HAP-1 (cell line): ENCODE results near the gene ZNF823.

Experiments used
- DNase-seq, 2 experiments: peaks; one replicate each; pipeline ENCODE4 v3.0.0-alpha.2; 2016 to 2020; ENCODE audit warnings: low spot score in 2 of 2
- H3K27me3 ChIP-seq: fragments of 250-450 bp; sonication (Bioruptor Pico); 2 replicates; pipeline ENCODE4 v1.5.1; 2020; ENCODE audit warnings: low read depth, mild to moderate bottlenecking, moderate library complexity
- H3K36me3 ChIP-seq: fragments of 250-450 bp; sonication (Bioruptor Pico); replicated peaks from 2 replicates; pipeline ENCODE4 v1.5.1; 2020; ENCODE audit warnings: mild to moderate bottlenecking
- H3K4me1 ChIP-seq: fragments of 250-450 bp; sonication (Bioruptor Pico); 2 replicates; pipeline ENCODE4 v1.5.1; 2020; ENCODE audit warnings: mild to moderate bottlenecking
- H3K4me3 ChIP-seq: fragments of 250-450 bp; sonication (Bioruptor Pico); 2 replicates; pipeline ENCODE4 v1.5.1; 2020; ENCODE audit warnings: mild to moderate bottlenecking, moderate library complexity
- H3K9me3 ChIP-seq: fragments of 250-450 bp; sonication (Bioruptor Pico); 2 replicates; pipeline ENCODE4 v1.5.1; 2020; ENCODE audit warnings: mild to moderate bottlenecking, moderate library complexity
- in situ Hi-C: fragments of 300-500 bp; cut with MboI; formaldehyde crosslinking; loops from 3 replicates; pipeline ENCODE4 v1.14.3; 2020; ENCODE audit warnings: low sequenced_read_pairs, inconsistent platforms, mixed read lengths

The ZNF823 gene

DNA sequence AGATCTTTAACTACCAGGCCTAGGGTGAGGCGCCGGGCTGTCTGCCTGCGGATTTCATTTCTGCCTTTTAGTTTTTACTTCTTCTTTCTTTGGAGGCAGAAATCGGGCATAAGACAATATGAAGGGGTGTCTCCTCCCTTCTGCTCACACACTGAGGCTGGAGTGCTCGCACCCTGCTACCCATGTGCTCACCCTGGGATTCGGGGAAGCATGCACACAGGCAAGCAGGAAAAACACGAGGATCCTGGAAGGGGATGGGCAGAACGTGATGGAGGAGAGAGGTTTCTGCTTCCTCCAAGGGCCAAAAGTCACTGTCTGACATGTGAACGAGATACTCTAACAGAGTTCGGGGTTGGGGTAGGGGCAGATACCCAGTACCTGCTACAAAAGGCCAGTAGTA lies 28.4 kb downstream of the ZNF823 start:
- H3K4me3 ChIP-seq = no peak overlapping the region
- no peak for DNase-seq
- no peaks in the 10 kb centered on the region for H3K27me3 ChIP-seq
- H3K4me1 ChIP-seq = no peaks in the 10 kb centered on the region
- no peaks in the 10 kb centered on the region for H3K36me3 ChIP-seq
- 0 out of 2 replicates have a peak, but pooled peaks cover 3% of the 10 kb centered on the region for H3K9me3 ChIP-seq
- in situ Hi-C loops = no loop called here

DNA sequence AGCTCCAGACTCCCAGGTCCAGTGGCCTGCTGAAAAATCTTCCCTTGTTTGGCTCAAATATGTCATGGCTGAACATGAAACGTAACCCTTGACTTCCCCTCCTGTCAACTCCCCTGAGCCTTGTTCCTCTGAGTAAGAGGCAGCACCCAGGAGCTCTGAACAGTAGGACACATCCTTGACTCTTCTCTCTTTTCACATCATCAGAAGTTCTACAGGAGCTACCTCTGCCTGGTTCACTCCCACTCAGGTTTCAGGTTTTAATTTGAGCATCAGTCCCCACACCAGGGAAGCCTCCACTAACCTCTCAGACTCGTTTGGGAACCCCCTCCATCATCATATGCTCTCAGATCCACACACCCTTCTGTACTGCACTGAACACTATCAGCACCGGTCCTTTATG lies 30.3 kb downstream of the ZNF823 start:
- 0 out of 2 replicates have a peak, but pooled peaks cover 3% of the 10 kb centered on the region for H3K9me3 ChIP-seq
- H3K36me3 ChIP-seq = no peaks in the 10 kb centered on the region
- H3K27me3 ChIP-seq = no peaks in the 10 kb centered on the region
- no peak overlapping the region for H3K4me3 ChIP-seq
- in situ Hi-C loops = no loop called here
- no peak for DNase-seq
- no peaks in the 10 kb centered on the region for H3K4me1 ChIP-seq

DNA sequence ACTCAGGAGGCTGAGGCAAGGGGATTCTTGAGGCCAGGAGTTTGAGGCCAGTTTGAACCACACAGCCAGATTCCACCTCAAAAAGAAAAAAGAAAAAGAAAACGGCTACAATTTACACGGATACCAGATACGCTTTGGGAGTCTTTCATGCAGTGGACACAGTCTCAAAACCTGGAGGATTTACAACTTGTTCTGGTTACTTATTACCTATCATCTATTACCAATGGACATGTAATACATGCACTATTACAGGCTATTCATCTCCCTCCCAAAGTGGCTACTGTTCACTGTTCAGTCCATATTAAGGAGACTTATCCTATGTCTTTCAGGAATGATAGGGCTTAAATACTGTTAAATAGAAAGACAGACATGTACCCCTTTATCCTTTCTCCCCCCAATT lies 33.3 kb downstream of the ZNF823 start:
- DNase-seq = no peak
- Histone ChIP-seq H3K9me3 (no peaks in the 10 kb centered on the region), H3K36me3 (no peaks in the 10 kb centered on the region), H3K4me1 (no peaks in the 10 kb centered on the region), H3K4me3 (no peak overlapping the region), H3K27me3 (no peaks in the 10 kb centered on the region)
- in situ Hi-C loops = no loop called here

DNA sequence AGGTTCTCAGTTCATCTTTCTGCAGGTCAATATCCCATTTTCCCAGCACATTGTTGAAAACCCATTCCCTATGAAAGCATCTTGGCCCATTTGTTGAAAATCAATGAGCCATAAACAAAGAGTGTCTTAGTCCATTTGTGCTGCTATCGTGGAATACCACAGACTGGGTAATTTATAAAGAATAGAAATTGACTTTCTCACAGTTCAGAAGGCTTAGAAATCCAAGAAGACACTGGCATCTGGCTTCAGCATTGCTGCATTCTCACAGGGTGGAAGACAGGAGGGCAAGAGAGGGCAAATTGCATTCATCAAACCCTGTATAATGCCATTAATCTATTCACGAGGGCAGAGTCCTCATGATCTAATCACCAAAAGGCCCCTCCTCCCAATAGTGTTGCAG lies 34.1 kb downstream of the ZNF823 start:
- Histone ChIP-seq H3K9me3 (no peaks in the 10 kb centered on the region), H3K4me1 (no peaks in the 10 kb centered on the region), H3K27me3 (no peaks in the 10 kb centered on the region), H3K4me3 (no peak overlapping the region), H3K36me3 (no peaks in the 10 kb centered on the region)
- no peak for DNase-seq
- in situ Hi-C loops = no loop called here

GRCh38 chr19:11699931-11700794 lies 38.6 kb downstream of the ZNF823 start:
- H3K36me3 ChIP-seq = no peaks in the 10 kb centered on the region
- in situ Hi-C loops = no loop called here

GRCh38 chr19:11698231-11698630 lies 40.5 kb downstream of the ZNF823 start:
- no peak overlapping the region for H3K4me3 ChIP-seq
- DNase-seq = no peak
- peaks cover 4% of the 10 kb centered on the region for H3K9me3 ChIP-seq
- H3K4me1 ChIP-seq = peaks cover 3% of the 10 kb centered on the region; the same call in 1 of the 2 replicates
- in situ Hi-C loops = no loop called here
- H3K36me3 ChIP-seq = no peaks in the 10 kb centered on the region
- no peaks in the 10 kb centered on the region for H3K27me3 ChIP-seq

More at GRCh38 chr19:11699931-11700794, 38.6 kb downstream of the ZNF823 start:
- peaks cover 1% of the 10 kb centered on the region; the same call in 1 of the 2 replicates for H3K9me3 ChIP-seq
- DNase-seq = peak in 1 of 2 experiments; percentile 23
- H3K4me1 ChIP-seq = peaks cover under 1% of the 10 kb centered on the region; the same call in 1 of the 2 replicates
- H3K4me3 ChIP-seq = no peak overlapping the region
- no peaks in the 10 kb centered on the region for H3K27me3 ChIP-seq

DNA sequence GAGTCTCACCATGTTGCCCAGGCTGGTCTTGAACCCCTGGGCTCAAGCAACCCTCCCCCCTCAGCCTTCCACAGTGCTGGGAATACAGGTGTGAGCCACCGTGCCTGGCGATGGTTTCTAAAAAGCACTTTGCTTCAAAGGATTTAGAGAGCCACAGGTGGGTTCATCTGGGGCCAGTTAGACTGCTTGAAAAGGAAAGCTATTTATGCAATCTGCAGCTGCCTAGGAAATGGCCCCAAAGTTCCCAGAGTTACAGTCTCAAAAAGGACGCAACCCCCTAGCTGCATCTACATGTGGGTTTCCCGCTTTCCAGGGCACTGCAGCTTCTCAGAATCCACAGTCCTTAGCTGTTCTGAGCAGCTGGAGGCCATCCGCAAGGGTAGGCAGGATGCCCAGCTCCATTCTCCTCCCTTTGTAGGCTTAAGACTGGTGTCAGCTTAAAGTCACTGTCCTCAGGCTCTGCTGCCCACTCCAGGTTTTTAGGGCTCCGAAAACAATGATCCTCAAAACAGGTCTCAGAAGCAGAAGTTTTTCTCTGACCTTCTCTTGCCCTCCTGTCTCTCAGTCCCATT lies 41.4 kb downstream of the ZNF823 start:
- Histone ChIP-seq H3K27me3 (no peaks in the 10 kb centered on the region), H3K9me3 (peaks cover 11% of the 10 kb centered on the region), H3K4me3 (no peak overlapping the region), H3K4me1 (peaks cover 3% of the 10 kb centered on the region; the same call in 1 of the 2 replicates), H3K36me3 (no peaks in the 10 kb centered on the region)
- in situ Hi-C loops = no loop called here
- no peak for DNase-seq

GRCh38 chr19:11694533-11695439 lies 44.0 kb downstream of the ZNF823 start:
- Histone ChIP-seq H3K36me3 (no peaks in the 10 kb centered on the region), H3K9me3 (peaks cover 19% of the 10 kb centered on the region), H3K27me3 (no peaks in the 10 kb centered on the region), H3K4me3 (peak overlapping the region; percentile 68), H3K4me1 (peaks cover 3% of the 10 kb centered on the region; the same call in 1 of the 2 replicates)
- in situ Hi-C loops = no loop called here
- DNase-seq = peak; percentile 89 to 97

GRCh38 chr19:11693505-11694499 lies 44.9 kb downstream of the ZNF823 start:
- H3K4me3 ChIP-seq = peak overlapping the region; percentile 68

DNA sequence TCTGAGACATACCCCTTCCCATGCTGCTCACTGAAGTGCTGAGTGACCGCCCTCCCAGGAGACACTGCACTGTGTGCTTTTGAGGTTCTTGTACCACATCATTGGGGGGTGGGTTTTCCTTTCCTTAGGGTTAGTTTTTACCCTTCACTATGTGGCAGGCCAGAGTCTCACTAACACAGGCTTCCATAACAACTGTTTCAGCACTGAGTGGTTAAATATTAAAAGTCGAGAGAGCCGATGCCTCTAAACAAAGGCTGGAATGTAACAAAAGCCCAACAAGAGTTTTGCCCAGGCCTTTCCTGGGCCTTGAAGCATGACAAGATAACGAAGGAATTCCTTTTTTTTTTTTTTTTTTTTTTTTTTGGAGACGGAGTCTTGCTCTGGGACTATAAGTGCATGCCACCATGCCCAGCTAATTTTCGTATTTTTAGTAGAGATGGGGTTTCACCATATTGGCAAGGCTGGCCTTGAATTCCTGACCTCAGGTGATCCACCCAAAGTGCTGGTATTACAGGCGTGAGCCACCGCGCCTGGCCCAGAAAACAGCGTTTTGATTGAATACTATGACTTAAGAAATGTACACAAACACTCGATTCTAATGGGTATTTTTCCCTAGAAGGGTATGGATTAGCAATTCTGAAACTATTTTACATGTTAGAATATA lies 46.5 kb downstream of the ZNF823 start:
- Histone ChIP-seq H3K9me3 (peaks cover 22% of the 10 kb centered on the region), H3K27me3 (no peaks in the 10 kb centered on the region), H3K4me1 (peaks cover 3% of the 10 kb centered on the region; the same call in 1 of the 2 replicates), H3K4me3 (no peak overlapping the region), H3K36me3 (no peaks in the 10 kb centered on the region)
- DNase-seq = no peak
- in situ Hi-C loops = no loop called here

More at GRCh38 chr19:11693505-11694499, 44.9 kb downstream of the ZNF823 start:
- peak; percentile 43 to 56 for DNase-seq
- in situ Hi-C loops = no loop called here
- Histone ChIP-seq H3K9me3 (peaks cover 19% of the 10 kb centered on the region), H3K27me3 (no peaks in the 10 kb centered on the region), H3K4me1 (peaks cover 3% of the 10 kb centered on the region; the same call in 1 of the 2 replicates), H3K36me3 (no peaks in the 10 kb centered on the region)

DNA sequence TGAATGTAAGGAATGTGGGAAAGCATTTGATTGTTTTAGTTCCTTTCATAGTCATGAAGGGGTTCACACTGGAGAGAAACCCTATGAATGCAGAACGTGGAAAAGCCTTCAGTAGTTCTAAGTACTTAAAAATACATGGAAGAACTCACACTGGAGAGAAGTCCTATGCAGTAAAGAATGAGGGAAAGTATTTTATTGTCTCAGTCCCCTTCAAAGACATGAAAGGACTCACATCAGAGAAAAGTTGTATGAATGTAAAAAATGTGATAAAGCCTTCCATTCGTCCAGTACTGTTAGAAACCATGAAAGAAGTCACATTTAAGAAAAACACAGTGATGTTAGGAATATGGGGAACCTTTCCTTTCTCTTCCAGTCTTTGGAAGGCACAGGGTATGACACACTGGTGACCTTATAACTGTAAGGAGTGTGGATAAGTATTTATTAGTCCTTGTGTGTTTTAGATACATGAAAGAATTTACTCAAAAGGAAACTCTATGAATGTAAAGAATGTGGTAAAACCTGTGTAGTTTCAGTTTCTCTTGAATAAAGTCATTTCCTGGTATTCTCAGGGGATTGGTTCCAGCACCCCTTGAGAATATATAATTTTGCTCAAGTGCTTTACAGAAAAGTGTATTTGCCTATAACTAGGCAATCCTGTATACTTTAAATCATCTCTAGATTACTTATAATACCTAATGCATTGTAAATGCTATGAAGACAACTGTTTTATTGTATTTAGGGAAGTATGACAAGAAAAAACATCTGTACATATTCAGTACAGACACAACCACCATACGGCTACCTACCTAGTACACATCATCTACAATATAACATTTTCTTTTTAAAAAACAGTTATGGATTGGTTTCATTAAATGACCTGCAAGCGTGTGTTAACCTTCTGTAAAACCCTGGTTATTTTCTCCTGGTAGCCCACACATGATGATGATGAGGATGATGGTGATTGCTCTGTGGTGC lies 52.8 kb downstream of the ZNF823 start:
- in situ Hi-C loops = no loop called here
- Histone ChIP-seq H3K27me3 (no peaks in the 10 kb centered on the region), H3K4me1 (no peaks in the 10 kb centered on the region), H3K36me3 (peaks cover 4% of the 10 kb centered on the region; the same call in 1 of the 2 replicates), H3K9me3 (peaks cover 26% of the 10 kb centered on the region), H3K4me3 (no peak overlapping the region)
- DNase-seq = no peak
